Neural crest cell (in vitro differentiated cells): ENCODE measurements around the gene ZMYND15. TPM values are rescaled to one million over a fixed set of nuclear protein-coding genes. Genes with fewer than 3 reads are reported as not detected.
"Not testable (repeated sequence)": the region's sequence is repeated elsewhere in the genome, so short reads cannot be mapped to it uniquely, and the experiment has no call there.

Experiments
- DNase-seq: peaks from one replicate; pipeline ENCODE4 v3.0.0; 2021; ENCODE audit warnings: low read depth, mixed read lengths, low spot score
- H3K27ac Mint-ChIP-seq: one replicate; pipeline ENCODE4 v1.8.0; 2021; ENCODE audit warnings: mild to moderate bottlenecking, mixed read lengths; ENCODE audit not compliant: unreplicated experiment
- H3K27me3 Mint-ChIP-seq: 2 replicates; pipeline ENCODE4 v1.8.0; 2021; ENCODE audit warnings: low read depth, mild to moderate bottlenecking, mixed read lengths
- H3K36me3 Mint-ChIP-seq: 2 replicates; pipeline ENCODE4 v1.8.0; 2021; ENCODE audit warnings: low read depth, mild to moderate bottlenecking, mixed read lengths
- H3K4me1 Mint-ChIP-seq: 2 replicates; pipeline ENCODE4 v1.8.0; 2021; ENCODE audit warnings: mixed read lengths
- H3K4me3 Mint-ChIP-seq: one replicate; pipeline ENCODE4 v1.8.0; 2021; ENCODE audit warnings: mild to moderate bottlenecking, mixed read lengths
- H3K9me3 Mint-ChIP-seq: 2 replicates; pipeline ENCODE4 v1.8.0; 2021; ENCODE audit warnings: mixed read lengths
- CTCF ChIP-seq: fragments of 200-600 bp; sonication (generic); conservative IDR thresholded peaks from 2 replicates; pipeline ENCODE4 v1.5.0; 2021; ENCODE audit warnings: antibody characterized with exemption, mild to moderate bottlenecking
- total RNA-seq: library from RNA; stranded (reverse); gene quantifications from 2 replicates; pipeline ENCODE4 v1.2.1, GENCODE V29; 2021

ZMYND15 gene
- total RNA-seq, 1 donor from 2014 or later, result not detected

GRCh38 chr17:4696437-4696805 is 43.2 kb upstream of the ZMYND15 start:
- Mint-ChIP-seq H3K4me1 (peaks cover 10% of the 10 kb centered on the region), H3K27ac (no peak overlapping the region), H3K4me3 (no peak overlapping the region), H3K9me3 (no peaks in the 10 kb centered on the region), H3K27me3 (no peaks in the 10 kb centered on the region), H3K36me3 (peaks cover 4% of the 10 kb centered on the region)
- DNase-seq, result no peak
- no peak for TF ChIP-seq CTCF

GRCh38 chr17:4699401-4700056 is 40.1 kb upstream of the ZMYND15 start:
- Mint-ChIP-seq H3K4me1 (peaks cover 29% of the 10 kb centered on the region), H3K4me3 (peak overlapping the region; percentile 40), H3K27ac (peak overlapping the region; percentile 62)
- not testable (repeated sequence) for H3K27me3 Mint-ChIP-seq, H3K9me3 Mint-ChIP-seq, H3K36me3 Mint-ChIP-seq, DNase-seq

GRCh38 chr17:4701116-4701515 is 38.5 kb upstream of the ZMYND15 start:
- Mint-ChIP-seq H3K27me3 (no peaks in the 10 kb centered on the region), H3K9me3 (no peaks in the 10 kb centered on the region), H3K4me3 (peak overlapping the region; percentile 75), H3K4me1 (peaks cover 34% of the 10 kb centered on the region), H3K27ac (no peak overlapping the region), H3K36me3 (peaks cover 2% of the 10 kb centered on the region)
- no peak for DNase-seq
- TF ChIP-seq CTCF, result no peak

- Mint-ChIP-seq H3K27ac (peak overlapping the region; percentile 50), H3K9me3 (no peaks in the 10 kb centered on the region), H3K27me3 (no peaks in the 10 kb centered on the region), H3K4me1 (peaks cover 40% of the 10 kb centered on the region), H3K4me3 (peak overlapping the region; percentile 97), H3K36me3 (no peaks in the 10 kb centered on the region)
- TF ChIP-seq CTCF, result no peak
- no peak for DNase-seq
Measured at GRCh38 chr17:4703330-4703691, 36.3 kb upstream of the ZMYND15 start.

- H3K4me3 Mint-ChIP-seq, result peak overlapping the region; percentile 97
- H3K27ac Mint-ChIP-seq, result peak overlapping the region; percentile 99
- not testable (repeated sequence) for DNase-seq, H3K9me3 Mint-ChIP-seq, H3K36me3 Mint-ChIP-seq, H3K27me3 Mint-ChIP-seq
- H3K4me1 Mint-ChIP-seq, result peaks cover 42% of the 10 kb centered on the region
Measured at GRCh38 chr17:4704574-4704907, 35.1 kb upstream of the ZMYND15 start.

GRCh38 chr17:4704991-4705390 is 34.6 kb upstream of the ZMYND15 start:
- peaks cover 47% of the 10 kb centered on the region for H3K4me1 Mint-ChIP-seq
- H3K36me3 Mint-ChIP-seq, result no peaks in the 10 kb centered on the region
- no peaks in the 10 kb centered on the region for H3K27me3 Mint-ChIP-seq
- no peak for DNase-seq
- H3K4me3 Mint-ChIP-seq, result peak overlapping the region; percentile 97
- no peak overlapping the region for H3K27ac Mint-ChIP-seq
- no peak for TF ChIP-seq CTCF
- H3K9me3 Mint-ChIP-seq, result no peaks in the 10 kb centered on the region
